HG03108 (cell line): Measurements from ENCODE around the gene DNAJB14.
"Not testable (repeated sequence)": the region's sequence is repeated elsewhere in the genome, so short reads cannot be mapped to it uniquely, and the experiment has no call there.

Experiments
- ATAC-seq: cut with Tn5 transposase; IDR thresholded peaks from one replicate; pipeline ENCODE4 v1.9.1; 2021; ENCODE audit warnings: moderate library complexity; ENCODE audit not compliant: unreplicated experiment

DNAJB14 gene

DNA sequence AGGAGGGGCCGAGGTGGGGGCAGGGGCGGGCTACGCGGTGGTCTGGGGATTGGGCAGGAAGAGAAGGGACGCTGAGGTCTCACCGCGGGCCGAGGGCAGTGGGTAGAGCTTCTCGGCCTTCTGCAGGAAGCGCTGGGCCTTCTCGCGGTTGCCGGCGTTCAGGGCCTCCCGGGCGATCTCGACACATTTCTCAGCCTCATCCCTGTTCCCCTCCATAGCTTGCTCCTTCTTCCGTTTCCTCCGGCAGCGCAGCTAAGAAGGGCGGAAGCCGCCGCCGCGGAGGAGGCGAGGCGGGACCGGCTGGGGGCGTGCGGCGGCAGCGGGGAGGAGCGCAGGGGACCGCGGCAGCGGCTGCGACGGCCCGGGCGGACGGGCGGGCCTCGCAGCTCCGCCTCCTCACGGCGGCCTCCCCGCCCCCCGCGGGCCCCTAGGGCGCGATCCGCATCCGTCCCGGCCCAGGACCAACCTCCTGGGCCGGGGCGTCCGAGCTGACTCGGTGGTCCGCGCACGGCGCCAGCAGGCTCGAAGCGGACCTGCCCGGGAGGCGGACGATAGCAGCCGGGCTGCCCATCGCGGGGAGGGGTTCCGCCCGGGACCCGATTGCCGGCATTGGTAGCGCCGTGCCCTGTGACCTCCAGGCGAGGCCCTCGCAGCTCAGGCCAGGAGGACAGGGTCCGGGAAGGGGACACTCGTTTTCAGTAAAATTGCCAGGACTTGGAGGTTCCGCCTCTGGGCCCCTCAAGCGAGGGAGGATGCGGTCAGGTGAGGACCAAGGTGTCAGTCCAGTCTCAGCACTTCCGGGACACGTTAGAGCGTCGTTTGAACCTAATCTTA, at the start of gene DNAJB14:
TSS of gene DNAJB14 (minus strand) at position 263 of the 834 bp plus-strand sequence. CDS start at position 216, 47 bp downstream.
- ATAC-seq, result peak; percentile 41

DNA sequence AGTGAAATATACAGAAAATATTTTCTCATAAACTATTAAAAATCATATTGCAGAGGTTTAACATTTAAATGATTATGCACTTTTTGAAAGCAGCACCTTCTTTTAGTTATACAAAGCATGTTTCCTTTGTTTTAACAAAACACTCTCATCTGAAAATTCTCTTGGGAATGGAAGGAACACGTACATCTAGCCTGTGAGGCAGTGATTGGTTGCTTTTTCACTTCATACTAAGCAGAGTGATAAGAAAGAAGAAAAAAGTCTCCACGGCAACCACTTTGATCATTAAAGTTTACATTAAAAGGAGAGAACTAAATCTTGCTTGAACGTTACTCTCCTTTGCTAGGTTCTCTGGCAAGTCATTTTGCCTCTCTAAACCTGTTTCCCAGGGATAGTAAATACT, 45.3 kb upstream of the DNAJB14 start:
- ATAC-seq, result no peak

DNA sequence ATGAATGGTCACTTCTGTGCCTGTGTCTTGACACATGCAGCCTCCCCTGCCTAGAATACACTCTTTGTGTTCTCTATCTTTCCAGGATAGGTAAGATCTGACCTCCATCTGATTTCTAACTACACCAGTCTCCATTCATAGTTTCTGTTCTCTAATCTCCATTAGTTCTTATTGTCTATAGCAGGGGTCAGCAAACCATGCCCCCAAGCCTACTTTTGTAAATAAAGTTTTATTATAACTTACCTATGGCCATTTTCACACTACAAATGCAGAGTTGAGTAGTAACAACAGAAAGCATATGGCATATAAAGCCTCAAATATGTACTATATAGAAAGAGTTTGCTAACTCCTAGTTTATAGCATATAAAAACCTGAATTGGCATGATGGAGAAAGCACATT, 41.3 kb upstream of the DNAJB14 start:
- ATAC-seq, result no peak

DNA sequence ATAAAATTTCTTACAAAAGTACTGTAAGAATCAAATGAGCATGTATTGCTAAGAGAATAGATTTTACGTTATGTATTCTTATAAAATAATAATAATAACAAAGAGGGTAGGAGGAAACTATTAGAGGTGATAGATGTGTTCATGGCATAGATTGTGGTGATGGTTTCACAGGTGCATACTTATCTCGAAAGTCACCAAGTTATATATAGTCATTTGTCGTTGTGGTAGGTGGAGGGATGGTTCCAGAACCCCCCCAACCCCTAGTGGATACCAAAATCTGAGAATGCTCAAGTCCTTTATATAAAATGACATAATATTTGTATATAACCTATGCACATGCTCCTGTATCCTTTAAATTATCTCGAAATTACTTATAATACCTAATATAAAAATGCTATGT, 40.4 kb upstream of the DNAJB14 start:
- ATAC-seq, result no peak

DNA sequence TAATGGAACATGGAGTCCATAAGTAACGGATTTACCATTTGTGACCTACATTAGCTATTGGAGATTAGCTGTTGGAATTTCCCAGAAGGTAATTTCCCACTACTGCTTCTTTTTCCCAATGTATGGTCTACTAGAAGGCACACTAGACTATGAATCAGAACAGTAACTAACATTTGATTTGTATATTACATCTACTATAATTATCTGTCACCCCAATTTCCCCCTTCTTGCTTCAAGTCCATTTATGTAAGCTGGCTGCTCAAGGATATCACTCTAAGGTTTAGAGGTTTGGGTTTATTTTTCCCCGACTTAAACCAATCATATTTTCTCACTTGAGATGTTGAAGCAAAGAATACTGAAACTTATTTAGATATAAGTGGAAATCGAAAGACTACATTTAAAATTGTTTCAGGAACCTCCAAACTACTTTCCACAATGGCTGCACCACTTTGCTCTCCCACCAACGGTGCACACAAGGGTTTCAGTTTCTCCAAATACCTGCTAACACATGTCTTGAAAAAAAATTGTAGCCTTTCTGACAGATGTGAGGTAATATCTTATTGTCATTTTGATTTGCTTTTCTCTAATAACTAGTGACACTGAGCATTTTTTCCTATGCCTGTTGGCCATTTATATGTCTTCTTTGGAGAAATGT, 37.0 kb upstream of the DNAJB14 start:
- ATAC-seq, result no peak

DNA sequence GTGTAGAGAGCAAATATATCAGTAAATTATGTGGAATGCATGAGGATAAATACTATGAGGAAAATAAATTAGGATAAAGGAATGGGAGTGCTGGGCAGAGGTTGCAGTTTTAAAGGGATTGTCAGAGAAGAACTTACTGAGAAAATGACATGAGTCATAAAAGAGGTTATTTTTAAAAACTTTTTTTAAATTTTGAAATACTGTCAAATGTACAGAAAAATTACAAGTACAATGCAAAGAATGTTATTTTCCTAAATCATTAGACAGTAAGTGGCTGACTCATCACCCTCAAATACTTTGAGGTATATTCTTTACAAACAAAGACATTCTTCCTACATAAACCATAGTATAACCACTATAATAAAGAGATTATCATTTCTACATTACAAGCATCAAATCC, 33.5 kb upstream of the DNAJB14 start:
- no peak for ATAC-seq

DNA sequence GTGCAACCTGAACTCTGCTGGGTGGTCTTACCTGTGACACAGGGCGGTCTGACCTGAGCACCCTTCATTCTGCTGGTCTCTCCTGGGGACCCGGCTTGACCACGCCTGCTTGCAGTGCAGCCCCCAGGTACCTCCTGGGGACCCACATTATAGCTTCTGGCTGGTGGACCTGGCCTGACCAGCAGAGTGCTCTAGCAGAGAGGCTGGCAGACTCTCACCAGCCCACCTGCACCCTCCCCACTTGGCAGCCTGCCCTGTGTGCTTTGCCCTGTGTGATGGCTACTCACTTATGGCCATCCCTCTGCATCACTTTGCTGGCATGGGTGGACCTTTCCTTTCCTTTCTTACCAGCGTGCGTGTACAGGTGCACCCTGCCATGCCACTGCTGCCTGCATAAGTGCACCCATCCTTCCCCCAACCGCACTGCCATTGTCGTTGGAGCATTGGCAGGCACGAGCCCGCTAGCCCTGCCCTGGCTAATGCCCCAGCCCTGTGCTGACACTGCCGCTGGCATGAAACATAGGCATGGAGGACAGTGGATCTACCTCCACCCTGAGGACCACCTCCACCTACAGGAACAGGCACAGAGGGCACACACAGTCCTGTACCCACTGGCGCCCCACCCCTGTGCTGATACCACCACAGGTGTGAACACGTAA, 25.2 kb upstream of the DNAJB14 start:
- no peak for ATAC-seq

DNA sequence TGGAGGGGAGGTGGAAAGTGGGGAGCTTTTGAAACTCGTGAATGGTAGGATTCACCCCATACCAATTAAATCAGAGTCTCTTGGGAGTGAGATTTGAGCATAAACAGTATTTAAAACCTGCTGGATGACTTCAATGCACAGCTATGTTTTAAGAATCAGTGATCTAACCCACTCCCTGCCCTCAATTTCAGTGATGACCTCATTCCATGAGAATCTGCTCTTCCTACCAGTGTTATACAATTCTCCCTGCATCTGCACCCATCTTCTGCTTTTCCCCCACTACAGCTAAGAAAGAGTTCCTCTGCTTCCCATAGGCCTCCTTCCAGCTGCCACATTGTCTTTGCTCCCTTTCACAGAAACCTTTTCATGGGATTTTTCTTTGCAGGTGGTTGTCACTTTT, 21.9 kb upstream of the DNAJB14 start:
- ATAC-seq, result no peak

DNA sequence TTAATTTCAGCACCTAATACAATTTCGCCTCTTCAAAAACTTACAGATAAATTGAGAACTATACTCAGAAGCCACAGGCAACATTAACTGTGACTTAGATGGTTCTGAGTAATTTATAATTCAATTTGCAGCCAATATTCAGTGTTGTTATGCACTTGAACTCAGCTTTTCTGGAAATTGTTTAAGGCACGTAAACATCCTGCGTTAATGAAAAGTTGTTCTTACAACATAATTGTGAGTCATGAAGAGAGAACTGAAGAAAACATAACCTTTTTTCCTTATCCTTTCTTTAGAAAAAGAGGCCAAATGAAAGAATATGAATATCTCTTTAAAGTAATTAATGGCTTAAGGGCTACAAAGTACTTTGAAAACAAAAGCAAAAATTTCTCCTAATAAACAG, 20.3 kb upstream of the DNAJB14 start:
- no peak for ATAC-seq

DNA sequence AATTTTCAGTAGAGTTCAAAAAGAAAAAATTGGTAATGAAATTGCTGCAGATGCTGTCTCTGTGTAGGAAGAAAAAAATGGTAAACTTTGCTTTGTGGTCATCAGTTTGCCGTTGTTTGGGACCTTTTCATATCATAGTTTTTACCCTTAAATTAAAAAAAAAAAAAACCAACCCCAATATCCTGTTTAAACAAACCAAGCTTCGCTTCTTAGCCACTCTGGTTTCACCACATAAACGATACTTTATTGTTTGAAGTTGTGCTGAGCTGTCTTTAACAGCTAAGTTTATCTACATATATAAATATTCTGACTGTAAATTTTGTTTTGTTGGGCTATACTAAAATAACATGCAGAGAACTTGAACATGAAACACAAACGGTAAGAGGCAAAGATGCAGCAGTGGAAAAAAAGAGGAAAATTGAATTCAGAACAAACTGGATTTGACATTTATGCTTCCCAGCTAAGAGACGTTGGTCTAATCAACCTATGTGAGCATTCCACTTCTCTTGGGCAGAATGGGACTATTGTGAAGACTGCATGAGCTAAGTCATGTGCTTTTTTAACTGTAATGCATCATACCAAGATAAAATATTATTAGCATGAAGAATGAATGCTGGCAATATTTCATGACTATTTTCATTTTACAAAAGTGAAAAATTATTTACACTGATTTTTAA, 19.4 kb upstream of the DNAJB14 start:
- no peak for ATAC-seq

DNA sequence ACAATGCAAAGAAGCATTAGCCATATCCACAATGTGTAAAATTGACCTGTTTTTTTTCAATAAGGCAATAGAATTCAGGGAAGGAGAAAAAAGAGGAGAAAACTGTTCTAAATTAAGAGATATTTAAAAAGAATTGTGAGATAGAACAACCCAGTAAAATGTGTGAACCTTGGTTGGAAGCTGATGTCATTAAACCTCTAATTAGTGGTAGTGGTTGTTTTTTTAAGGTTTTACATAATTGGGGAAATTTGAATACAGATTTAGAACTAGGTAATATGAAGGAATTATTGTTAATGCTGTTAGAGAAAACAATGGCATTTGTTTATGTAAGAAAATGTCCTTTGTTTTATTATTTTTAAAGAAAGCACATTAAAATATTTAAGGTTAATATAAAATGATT, 18.8 kb upstream of the DNAJB14 start:
- no peak for ATAC-seq

DNA sequence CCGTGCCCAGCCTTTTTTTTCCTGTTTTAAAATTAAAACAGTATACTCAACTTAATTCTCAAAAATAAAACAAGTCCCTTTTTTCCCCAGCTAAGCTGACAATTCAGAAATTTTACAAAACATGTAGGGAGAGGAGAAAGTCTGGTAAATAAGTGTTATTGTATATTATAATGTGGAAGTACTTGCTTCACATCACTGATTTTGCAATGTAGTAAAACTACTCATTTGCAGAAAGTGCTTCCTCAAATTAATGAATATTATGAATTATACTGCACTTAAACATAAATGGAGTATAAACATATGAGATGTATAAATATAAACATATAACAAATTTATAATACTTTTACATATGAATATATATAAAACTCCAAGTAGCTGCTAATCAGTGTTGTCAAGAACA, 15.3 kb upstream of the DNAJB14 start:
- ATAC-seq, result no peak

DNA sequence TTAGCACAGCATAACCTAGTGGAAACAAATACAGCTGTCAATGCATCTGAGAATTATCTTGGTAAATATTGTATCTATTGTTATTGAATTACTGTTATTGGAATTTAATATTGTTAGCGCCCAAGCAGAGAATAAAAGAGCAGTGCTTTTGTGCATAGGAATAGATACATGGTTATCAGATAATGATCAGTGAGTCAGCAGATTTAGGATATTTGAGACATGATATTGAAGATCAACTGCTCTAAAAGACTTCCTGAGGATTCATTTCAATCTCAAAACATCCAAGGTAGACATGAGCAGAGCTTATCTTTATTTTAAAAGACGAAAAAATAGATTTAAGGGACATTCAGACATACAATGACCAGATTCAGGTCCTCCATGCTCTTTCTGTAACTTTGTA, 14.2 kb upstream of the DNAJB14 start:
- ATAC-seq, result no peak

DNA sequence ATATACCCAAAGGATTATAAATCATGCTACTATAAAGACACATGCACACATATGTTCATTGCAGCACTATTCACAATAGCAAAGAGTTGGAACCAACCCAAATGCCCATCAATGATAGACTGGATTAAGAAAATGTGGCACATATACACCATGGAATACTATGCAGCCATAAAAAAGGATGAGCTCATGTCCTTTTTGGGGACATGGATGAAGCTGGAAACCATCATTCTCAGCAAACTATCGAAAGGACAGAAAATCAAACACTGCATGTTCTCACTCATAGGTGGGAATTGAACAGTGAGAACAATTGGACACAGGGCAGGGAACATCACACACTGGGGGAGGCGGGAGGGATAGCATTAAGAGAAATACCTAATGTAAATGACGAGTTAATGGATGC, 11.8 kb upstream of the DNAJB14 start:
- not testable (repeated sequence) for ATAC-seq

DNA sequence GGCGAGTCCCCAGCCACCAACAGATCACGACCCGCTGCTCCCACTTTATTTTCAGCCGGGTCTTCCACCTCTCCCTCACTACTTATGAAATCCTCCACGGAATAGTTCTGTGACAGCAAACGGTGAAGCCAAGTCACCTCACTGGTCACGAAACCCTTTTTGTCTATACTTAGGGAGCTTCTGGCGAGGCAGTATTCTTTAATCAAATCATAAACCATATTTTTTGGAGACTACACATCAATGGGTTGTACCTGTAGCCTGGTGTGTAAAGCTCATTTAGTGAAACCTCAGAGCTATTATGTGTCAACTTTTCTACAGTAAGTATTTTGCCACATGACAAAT, 4.5 kb upstream of the DNAJB14 start:
- no peak for ATAC-seq

DNA sequence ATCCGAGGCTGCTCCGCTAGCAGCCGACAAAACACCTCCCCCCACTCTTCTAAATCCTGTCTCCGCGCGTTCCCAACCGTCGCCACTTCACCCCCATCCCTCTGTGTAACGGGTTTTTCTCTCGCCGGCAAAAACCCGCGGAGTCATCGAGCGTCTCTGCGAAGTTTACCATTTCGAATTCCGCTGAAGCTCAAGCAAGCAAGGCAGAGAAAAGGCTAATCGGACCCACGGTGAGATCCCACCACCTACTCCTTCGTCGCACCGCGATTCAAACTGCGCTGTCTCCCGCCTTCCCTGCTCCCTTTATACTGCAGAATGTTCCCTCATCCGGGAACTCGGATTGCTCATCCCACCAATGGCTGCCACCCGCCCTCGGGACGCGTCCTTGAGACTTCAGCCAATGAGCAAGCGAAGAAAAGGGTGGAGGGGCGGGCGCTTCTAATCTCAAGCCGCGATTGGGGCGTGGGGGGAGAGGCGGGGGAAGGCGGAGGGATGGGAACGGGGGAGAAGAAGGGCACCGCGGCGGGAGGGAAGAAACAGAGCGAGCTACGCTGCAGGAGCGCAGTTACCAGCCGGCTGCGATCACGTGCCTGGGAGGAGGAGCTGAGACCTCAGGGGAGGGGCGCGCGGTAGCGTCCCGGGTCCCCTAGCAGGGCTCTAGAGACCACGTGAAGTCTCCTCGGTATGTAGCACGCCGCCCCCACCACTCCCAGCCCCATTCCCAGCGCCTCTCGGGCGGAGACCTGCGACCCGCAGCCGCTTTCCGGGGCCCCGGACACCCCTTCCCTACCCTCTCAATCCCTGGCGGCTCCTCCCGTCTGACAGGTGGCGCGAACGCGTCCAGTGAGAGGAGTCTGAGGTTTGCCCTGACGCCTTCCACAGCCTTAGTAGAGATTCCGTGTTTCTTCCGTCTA, 3.8 kb upstream of the DNAJB14 start, which contains the start of gene H2AZ1:
TSS of gene H2AZ1 (minus strand) at position 277 of the 914 bp plus-strand sequence. CDS start at position 172, 105 bp downstream.
- peak; percentile 54 for ATAC-seq

DNA sequence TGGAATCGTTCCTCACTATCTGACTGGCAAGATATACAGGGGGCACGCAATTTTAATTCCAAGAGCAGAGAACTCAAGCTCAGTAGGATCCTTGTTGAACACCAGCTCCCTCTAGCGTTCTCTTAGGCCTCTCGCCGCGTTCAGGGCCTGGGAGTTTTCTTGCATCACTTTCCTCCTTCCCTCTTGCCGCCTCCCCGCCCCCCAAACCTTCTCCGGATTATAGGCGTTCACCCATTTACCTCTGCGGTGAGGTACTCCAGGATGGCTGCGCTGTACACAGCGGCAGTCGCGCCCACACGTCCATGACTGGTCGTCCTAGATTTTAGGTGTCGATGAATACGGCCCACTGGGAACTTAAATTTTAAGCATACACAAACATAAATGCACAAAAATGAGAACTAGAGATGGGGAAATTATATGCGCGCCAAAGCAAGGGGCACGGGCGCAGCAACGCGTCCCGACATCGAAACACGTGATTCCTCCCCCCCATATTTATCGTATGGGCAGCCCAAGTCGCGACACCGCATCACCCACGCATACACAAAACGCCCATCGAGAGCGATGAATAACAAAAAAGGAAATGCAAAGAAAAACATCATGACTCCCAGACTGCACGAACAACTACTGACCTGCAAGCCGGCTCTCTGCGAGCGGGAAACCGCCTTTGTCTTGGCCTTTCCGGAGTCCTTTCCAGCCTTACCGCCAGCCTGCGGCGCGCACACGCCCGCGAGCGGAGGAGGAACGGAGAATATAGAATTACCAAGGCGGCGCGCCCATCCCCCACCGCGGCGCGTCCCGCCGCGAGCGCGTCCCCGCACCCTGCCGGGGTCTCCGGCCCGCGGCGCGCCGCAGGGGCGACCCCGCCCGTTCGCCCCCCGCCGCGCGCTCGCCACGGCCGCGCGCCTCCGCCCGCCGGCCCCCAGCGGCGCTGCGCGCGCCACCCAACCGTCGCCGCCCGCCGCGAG, 2.9 kb upstream of the DNAJB14 start:
- peak; percentile 28 for ATAC-seq

DNA sequence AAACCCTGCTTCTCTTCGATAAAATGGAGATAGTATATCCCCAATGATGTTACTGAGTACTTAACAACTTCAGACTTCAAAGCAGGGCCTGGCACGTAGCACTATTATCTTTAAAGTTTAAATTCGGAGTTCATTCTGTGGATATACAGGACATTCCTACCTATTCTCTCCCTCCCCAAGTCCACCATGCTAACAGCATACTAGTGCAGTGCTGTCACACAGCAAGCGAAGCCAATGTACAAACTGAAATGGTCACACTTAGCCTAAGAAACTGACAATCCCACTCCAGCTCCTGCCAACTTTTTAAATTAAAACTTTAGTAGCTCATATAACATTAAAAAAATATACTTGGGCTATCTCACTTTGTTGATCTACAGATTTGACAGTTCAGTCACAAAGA, 1.2 kb upstream of the DNAJB14 start:
- no peak for ATAC-seq

DNA sequence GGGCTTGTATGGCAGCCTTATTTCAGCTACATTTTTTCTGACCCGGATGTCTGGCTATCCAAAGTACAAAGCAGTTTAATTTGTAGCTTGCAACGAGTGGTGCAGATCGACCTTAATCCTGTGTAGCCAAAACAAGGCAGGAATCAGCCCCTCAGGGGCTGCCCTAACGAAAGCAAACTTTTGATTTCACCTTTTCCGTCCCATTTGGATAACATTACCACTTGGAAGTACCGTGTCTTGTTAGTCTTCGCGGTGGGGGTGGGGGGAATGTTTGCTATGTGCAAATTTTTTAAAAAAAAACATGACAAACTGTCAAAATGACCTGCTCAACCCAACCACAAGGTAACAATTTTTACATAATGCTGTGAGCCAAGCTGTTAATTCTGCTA, 766 bp upstream of the DNAJB14 start:
- no peak for ATAC-seq
